Adrenal gland (tissue), 12 donors: ENCODE measurements around the gene LRP1B. TPM values are rescaled to one million over a fixed set of nuclear protein-coding genes. Genes with fewer than 3 reads are reported as not detected.

Experiments used
- DNase-seq, 7 donors: peaks; one replicate each; pipeline ENCODE4 v3.0.0-alpha.2; 2019 to 2020
- H3K27ac ChIP-seq, 5 donors: fragments of 200-600 bp; sonication (generic) in 4 of 5; 1 replicate in 3 of 5; 2 replicates in 2 of 5; pipeline versions ENCODE4 v1.5.1 to v1.8.0; 2016 to 2020; ENCODE audit warnings: mild to moderate bottlenecking in 1 of 5
- H3K27me3 ChIP-seq: fragments of 200-600 bp; 2 replicates; pipeline ENCODE4 v1.8.0; 2021
- H3K36me3 ChIP-seq, 2 donors: fragments of 200-600 bp; replicated peaks in 1 of 2; 1 replicate in 1 of 2; 2 replicates in 1 of 2; pipeline versions ENCODE4 v1.5.1 to v1.8.0; 2018 to 2022
- H3K4me1 ChIP-seq, 2 donors: fragments of 200-600 bp; replicated peaks in 1 of 2; 1 replicate in 1 of 2; 2 replicates in 1 of 2; pipeline versions ENCODE4 v1.5.1 to v1.8.0; 2018 to 2021
- H3K4me3 ChIP-seq, 4 donors: fragments of 200-600 bp; sonication (generic) in 3 of 4; one replicate each; pipeline ENCODE4 v1.5.1; 2016 to 2018
- H3K9me3 ChIP-seq, 3 donors: fragments of 200-600 bp; sonication (generic) in 1 of 3; replicated peaks in 1 of 3; 1 replicate in 2 of 3; 2 replicates in 1 of 3; pipeline versions ENCODE4 v1.5.1 to v1.8.0; 2016 to 2021
- POLR2A ChIP-seq, 2 donors: fragments of 450-650 bp; IDR thresholded peaks; one replicate each; pipeline ENCODE4 v1.6.1; 2017; ENCODE audit warnings: antibody characterized with exemption in 2 of 2, mild to moderate bottlenecking in 2 of 2, moderate library complexity in 1 of 2
- WGBS, 4 donors: extraction: QIAGEN DNeasy Blood & Tissue Kit in 2 of 4; methylation state at CpG; one replicate each; pipeline versions ENCODE4 v1.1.5 to v1.1.7; 2013 to 2017; 5-methylcytosine and 5-hydroxymethylcytosine counted together
- intact Hi-C, 2 donors: fragments of 100-400 bp; cut with DNase I; formaldehyde crosslinking; loops; one replicate each; pipeline versions ENCODE4 v1.14.1 to v1.15.0; 2022 to 2023
- polyA plus RNA-seq, 3 donors: library from polyadenylated mRNA; stranded (reverse); fragments of 200-250 nt in 2 of 3; fragments of 350-450 nt in 1 of 3; fragmentation: Illumina TruSeq in 1 of 3; extraction: RNeasy Lipid Tissue Mini Kit (QIAGEN cat#74804) in 1 of 3; gene quantifications; one replicate each; pipeline ENCODE4 v1.2.3, GENCODE V29; 2013 to 2014
- total RNA-seq, 9 donors: library from RNA; depleted of rRNA in 4 of 9; stranded (reverse); fragments of >200 nt in 4 of 9; fragments of 120-200 nt in 1 of 9; fragmentation: NEBNext Ultra II Directional in 1 of 9; extraction: Animal tissue kit (Norgen Biotek cat#: 25700) in 1 of 9; gene quantifications; one replicate each; pipeline versions ENCODE4 v1.1.0 to v1.2.4, GENCODE V29; 2013 to 2023
- TF ChIP-seq, protein P1 (sequence below), 6 experiments: fragments of 450-650 bp in 4 of 6; fragments of 200-600 bp in 2 of 6; sonication (generic) in 1 of 6; IDR thresholded peaks; 1 replicate in 5 of 6; 2 replicates in 1 of 6; pipeline versions ENCODE4 v1.5.1 to v1.8.0; 2016 to 2021; ENCODE audit warnings: antibody characterized with exemption in 6 of 6, mild to moderate bottlenecking in 2 of 6, moderate library complexity in 1 of 6
- donor health status: healthy with polysubstance abuse.
- donor health status: Bipolar disorder and iron deficiency.
- donor health status: DM: yes; HTN: yes; CAD: no.
- donor health status: DM: no; HTN: no; CAD: no.
- donor health status: DM: no; HTN: no; CAD: no.
- donor health status: DM: yes; HTN: yes; CAD: no.

Gene LRP1B
- total and polyA plus RNA-seq, 12 donors: 0.84 to 5.4 (median 2.1) TPM

DNA sequence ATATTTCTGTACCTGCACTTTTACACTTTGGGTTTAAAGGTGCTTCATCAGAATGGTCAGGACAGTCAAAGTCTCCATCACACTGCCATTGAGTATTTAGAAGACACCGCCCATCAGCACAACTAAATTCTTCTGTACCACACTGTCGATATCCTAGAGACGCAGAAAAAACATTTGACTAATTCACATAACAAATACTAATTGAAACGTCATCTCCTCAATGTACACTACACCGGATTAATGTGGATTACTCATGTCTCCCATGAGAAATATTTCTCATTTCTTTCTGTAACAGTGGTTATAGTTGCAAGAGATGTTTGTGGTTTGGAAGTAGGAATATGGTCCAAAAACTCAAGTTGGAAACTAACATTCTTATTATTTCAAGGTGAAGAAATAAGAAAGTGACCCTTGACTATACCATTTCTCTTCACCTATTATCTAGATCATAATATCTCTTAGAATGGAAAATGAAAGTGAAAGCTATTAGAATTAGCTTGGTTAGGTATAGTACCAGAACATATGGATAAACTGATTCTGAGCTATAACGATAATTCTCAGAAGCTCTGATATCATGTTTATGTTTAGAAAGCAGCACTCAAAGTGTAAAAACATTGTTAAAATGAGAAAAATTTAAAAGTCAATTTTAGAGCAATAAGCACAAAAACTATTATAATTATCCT is 1627.7 kb downstream of the LRP1B start:
- no peak for DNase-seq
- no peak overlapping the region for H3K4me3 ChIP-seq
- TF ChIP-seq, protein P1, sequence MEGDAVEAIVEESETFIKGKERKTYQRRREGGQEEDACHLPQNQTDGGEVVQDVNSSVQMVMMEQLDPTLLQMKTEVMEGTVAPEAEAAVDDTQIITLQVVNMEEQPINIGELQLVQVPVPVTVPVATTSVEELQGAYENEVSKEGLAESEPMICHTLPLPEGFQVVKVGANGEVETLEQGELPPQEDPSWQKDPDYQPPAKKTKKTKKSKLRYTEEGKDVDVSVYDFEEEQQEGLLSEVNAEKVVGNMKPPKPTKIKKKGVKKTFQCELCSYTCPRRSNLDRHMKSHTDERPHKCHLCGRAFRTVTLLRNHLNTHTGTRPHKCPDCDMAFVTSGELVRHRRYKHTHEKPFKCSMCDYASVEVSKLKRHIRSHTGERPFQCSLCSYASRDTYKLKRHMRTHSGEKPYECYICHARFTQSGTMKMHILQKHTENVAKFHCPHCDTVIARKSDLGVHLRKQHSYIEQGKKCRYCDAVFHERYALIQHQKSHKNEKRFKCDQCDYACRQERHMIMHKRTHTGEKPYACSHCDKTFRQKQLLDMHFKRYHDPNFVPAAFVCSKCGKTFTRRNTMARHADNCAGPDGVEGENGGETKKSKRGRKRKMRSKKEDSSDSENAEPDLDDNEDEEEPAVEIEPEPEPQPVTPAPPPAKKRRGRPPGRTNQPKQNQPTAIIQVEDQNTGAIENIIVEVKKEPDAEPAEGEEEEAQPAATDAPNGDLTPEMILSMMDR (IDR thresholded peaks at IDR 0.05): no peak
- no peak for TF ChIP-seq POLR2A (IDR thresholded peaks at IDR 0.05)
- H3K36me3 ChIP-seq: no peaks in the 10 kb centered on the region
- no peaks in the 10 kb centered on the region for H3K9me3 ChIP-seq
- H3K27ac ChIP-seq: no peak overlapping the region
- intact Hi-C loops: no loop called here
- H3K4me1 ChIP-seq: no peaks in the 10 kb centered on the region
- H3K27me3 ChIP-seq: no peaks in the 10 kb centered on the region
- WGBS, 4 donors: 81 to 94% (median 85%) methylated on average over 6 of the region's 6 CpGs

- Histone ChIP-seq H3K36me3 (no peaks in the 10 kb centered on the region), H3K9me3 (no peaks in the 10 kb centered on the region), H3K27me3 (no peaks in the 10 kb centered on the region), H3K27ac (no peak overlapping the region), H3K4me1 (no peaks in the 10 kb centered on the region), H3K4me3 (no peak overlapping the region)
- no peak for DNase-seq
- 61 to 68% (median 64%) methylated on average over 4 of the region's 4 CpGs for WGBS, 4 donors
- intact Hi-C loops: no loop called here
- no peak for TF ChIP-seq POLR2A (IDR thresholded peaks at IDR 0.05)
- TF ChIP-seq, protein P1 (IDR thresholded peaks at IDR 0.05): no peak
Observed at GRCh38 chr2:140498360-140498759, 1632.5 kb downstream of the LRP1B start.

GRCh38 chr2:140496714-140497113 is 1634.1 kb downstream of the LRP1B start:
- 91 to 97% (median 93%) methylated on average over 1 of the region's 1 CpG for WGBS, 4 donors
- no peak for DNase-seq
- TF ChIP-seq POLR2A (IDR thresholded peaks at IDR 0.05): no peak
- TF ChIP-seq, protein P1 (IDR thresholded peaks at IDR 0.05): no peak
- H3K27me3 ChIP-seq: no peaks in the 10 kb centered on the region
- H3K4me3 ChIP-seq: no peak overlapping the region
- H3K36me3 ChIP-seq: no peaks in the 10 kb centered on the region
- H3K9me3 ChIP-seq: no peaks in the 10 kb centered on the region
- intact Hi-C loops: no loop called here
- no peak overlapping the region for H3K27ac ChIP-seq
- no peaks in the 10 kb centered on the region for H3K4me1 ChIP-seq

GRCh38 chr2:140491876-140492275 is 1638.9 kb downstream of the LRP1B start:
- no peak for DNase-seq
- no peaks in the 10 kb centered on the region for H3K27me3 ChIP-seq
- intact Hi-C loops: no loop called here
- no peak overlapping the region for H3K27ac ChIP-seq
- no peaks in the 10 kb centered on the region for H3K4me1 ChIP-seq
- TF ChIP-seq, protein P1 (IDR thresholded peaks at IDR 0.05): no peak
- TF ChIP-seq POLR2A (IDR thresholded peaks at IDR 0.05): no peak
- WGBS, 4 donors: 58 to 73% (median 65%) methylated on average over 3 of the region's 3 CpGs
- no peak overlapping the region for H3K4me3 ChIP-seq
- no peaks in the 10 kb centered on the region for H3K9me3 ChIP-seq
- H3K36me3 ChIP-seq: no peaks in the 10 kb centered on the region
